Measurements from ENCODE around the gene NAE1.

The NAE1 gene

GRCh38 chr16:66834746-66835145, 4.0 kb upstream of the NAE1 start:
- no peak for TF ChIP-seq CTCF (IDR thresholded peaks at IDR 0.05; ENCODE audit: insufficient read depth, low read length, missing control alignments)
- ChIA-PET CTCF (interaction anchor here (0.8 to 9.0 kb wide), 5 partner anchors 9 to 94 kb away, joined by 3 to 205 read pairs (median 9); partner anchors contain the start of gene CA7), POLR2A (no interaction called here)
- no peak for DNase-seq (ENCODE audit: low read depth, low spot score)
- no peak overlapping the region for H3K4me3 ChIP-seq (ENCODE audit: low read depth, low read length)

GRCh38 chr16:66832661-66833305, 2.0 kb upstream of the NAE1 start:
- ChIA-PET CTCF (interaction anchor here (1.1 to 9.0 kb wide), 9 partner anchors 10 to 95 kb away, joined by 3 to 205 read pairs (median 20); partner anchors contain the start of gene CA7), POLR2A (no interaction called here)
- H3K4me3 ChIP-seq (ENCODE audit: low read depth, low read length), result no peak overlapping the region
- no peak for DNase-seq (ENCODE audit: low read depth, low spot score)
- TF ChIP-seq CTCF (IDR thresholded peaks at IDR 0.05; ENCODE audit: insufficient read depth, low read length, missing control alignments), result no peak

GRCh38 chr16:66832190-66832589, 1.4 kb upstream of the NAE1 start:
- ChIA-PET POLR2A (no interaction called here), CTCF (interaction anchor here (0.9 to 9.0 kb wide), 10 partner anchors 9 to 261 kb away, joined by 3 to 205 read pairs (median 18); partner anchors contain the start of gene CA7)
- TF ChIP-seq CTCF (IDR thresholded peaks at IDR 0.05; ENCODE audit: insufficient read depth, low read length, missing control alignments), result no peak

GRCh38 chr16:66824006-66824405, 6.8 kb downstream of the NAE1 start:
- CTCF ChIA-PET, result interaction anchor here (1.1 to 5.0 kb wide), 7 partner anchors 9 to 173 kb away, joined by 3 to 27 read pairs (median 9); partner anchors contain the start of gene DYNC1LI2
- H3K4me3 ChIP-seq (ENCODE audit: low read depth, low read length), result no peak overlapping the region
- TF ChIP-seq CTCF (IDR thresholded peaks at IDR 0.05; ENCODE audit: insufficient read depth, low read length, missing control alignments), result no peak
- no peak for DNase-seq (ENCODE audit: low read depth, low spot score)
- POLR2A ChIA-PET, result no interaction called here

More at GRCh38 chr16:66832190-66832589, 1.4 kb upstream of the NAE1 start:
- no peak for DNase-seq (ENCODE audit: low read depth, low spot score)
- no peak overlapping the region for H3K4me3 ChIP-seq (ENCODE audit: low read depth, low read length)

- ChIA-PET CTCF (interaction anchor here (1.0 to 10.3 kb wide), 6 partner anchors 8 to 63 kb away, joined by 3 to 100 read pairs (median 8); partner anchors contain the start of genes DYNC1LI2 and NAE1), POLR2A (no interaction called here)
- TF ChIP-seq CTCF (IDR thresholded peaks at IDR 0.05; ENCODE audit: insufficient read depth, low read length, missing control alignments), result no peak
- no peak for DNase-seq (ENCODE audit: low read depth, low spot score)
- no peak overlapping the region for H3K4me3 ChIP-seq (ENCODE audit: low read depth, low read length)
These were observed 16.0 kb downstream of the NAE1 start for GRCh38 chr16:66814734-66815133.

- no peak for TF ChIP-seq CTCF (IDR thresholded peaks at IDR 0.05; ENCODE audit: insufficient read depth, low read length, missing control alignments)
- POLR2A ChIA-PET, result no interaction called here
- H3K4me3 ChIP-seq (ENCODE audit: low read depth, low read length), result no peak overlapping the region
- CTCF ChIA-PET, result interaction anchor here (10.3 kb wide), 1 partner anchor 19 kb away, joined by 100 read pairs; the partner anchor contains the start of gene NAE1
- DNase-seq (ENCODE audit: low read depth, low spot score), result no peak
These were observed 19.7 kb downstream of the NAE1 start for GRCh38 chr16:66811043-66811442.
